ENCODE results near the gene BLOC1S3.

Gene BLOC1S3

DNA sequence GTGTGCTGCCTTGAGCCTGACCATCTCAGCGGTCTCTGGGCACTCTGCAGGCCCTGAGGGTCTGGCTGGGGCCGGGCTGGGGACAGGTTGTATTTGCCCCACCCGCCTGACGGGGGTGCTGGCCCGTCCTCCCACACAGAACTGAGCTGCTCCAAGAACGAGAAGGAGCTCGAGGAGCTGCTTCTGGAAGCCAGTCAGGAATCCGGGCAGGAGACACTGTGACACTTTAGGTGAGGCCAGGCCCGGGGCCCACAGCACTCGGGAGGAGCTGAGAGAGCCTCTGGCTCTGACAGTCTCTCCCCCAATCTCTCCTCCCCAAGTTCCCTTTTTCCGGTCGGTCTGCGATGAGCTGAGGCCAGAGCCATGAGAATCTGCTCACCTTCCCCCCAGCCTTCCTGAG, 32.3 kb upstream of the BLOC1S3 start:
- no peak for DNase-seq (ENCODE audit: low spot score)

DNA sequence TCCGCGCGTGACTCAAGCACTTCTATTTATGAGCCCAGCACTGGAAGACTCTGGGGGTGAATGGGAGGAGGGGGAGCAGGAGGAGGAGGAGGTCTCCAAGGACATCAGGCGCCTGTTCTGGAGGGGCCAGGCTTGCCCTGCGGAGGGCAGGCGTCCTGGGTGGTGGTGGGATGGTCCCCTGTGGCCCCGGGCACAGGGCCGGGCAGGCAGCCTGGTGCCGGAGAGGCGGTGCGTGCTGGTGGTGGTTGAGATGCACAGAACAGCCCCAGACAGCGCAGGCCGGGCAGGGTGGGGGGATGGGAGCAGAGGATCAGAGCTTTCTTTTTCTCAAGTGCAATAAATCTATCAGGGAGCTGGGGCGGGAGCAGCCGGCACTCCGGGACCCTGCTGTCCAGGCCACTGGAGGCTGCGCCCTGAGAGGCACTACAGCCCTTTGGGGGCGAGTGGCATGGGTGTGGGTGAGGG, 31.8 kb upstream of the BLOC1S3 start:
- DNase-seq (ENCODE audit: low spot score): no peak

DNA sequence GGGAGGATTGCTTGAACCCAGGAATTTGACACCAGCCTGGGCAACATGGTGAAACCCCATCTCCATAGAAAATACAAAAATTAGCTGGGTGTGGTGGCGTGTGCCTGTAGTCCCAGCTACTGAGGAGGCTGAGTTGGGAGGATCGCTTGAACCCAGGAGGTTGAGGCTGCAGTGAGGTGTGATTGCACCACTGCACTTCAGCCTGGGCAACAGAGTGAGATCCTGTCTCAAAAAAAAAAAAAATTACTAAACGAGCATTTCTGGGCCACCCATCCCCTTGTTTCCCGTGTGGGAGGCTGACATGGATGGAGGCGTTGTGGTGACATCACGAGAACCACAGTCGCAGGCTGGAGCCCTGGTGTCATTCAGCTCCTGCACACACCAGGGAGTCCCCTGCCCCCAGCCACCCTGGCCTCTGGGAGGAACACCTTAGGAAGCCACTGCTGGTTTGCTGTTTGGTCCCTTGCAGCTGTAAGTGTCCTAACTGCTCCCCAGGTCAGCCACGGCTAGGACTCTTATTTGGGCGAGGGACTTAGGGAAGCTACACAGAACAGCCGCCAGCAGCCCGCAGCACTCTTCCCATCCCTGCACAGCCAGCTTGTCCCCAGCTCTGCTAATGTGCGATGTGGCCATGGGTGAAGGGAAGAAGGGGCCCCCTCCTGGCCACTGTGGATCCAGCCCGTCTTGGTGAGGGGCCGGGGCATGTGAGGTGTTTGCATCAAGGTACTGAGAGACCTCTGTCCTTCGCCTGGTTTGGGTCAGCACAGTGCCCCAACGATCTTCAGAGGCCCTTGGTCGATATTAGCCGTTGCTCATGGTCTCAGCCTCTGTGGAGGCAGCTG, 30.5 kb upstream of the BLOC1S3 start:
- no peak for DNase-seq (ENCODE audit: low spot score)

DNA sequence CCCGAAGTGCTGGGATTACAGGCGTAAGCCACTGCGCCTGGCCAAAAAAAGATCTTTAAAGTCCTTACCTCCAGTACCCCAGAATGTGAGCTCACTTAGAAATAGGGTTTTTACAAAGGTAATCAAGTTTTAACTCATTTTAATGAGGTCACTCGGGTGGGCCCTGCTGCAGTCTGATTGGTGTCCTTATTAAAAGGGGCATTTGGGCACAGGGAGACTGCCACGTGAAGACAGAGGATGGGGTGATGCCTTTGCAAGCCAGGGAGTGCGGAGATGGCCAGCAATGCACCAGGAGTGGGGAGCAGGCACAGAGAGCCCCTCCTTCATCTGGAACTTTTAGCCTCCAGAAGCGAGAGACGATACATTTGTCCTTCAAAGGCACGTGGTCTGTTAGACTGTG, 29.5 kb upstream of the BLOC1S3 start:
- DNase-seq (ENCODE audit: low spot score): no peak

DNA sequence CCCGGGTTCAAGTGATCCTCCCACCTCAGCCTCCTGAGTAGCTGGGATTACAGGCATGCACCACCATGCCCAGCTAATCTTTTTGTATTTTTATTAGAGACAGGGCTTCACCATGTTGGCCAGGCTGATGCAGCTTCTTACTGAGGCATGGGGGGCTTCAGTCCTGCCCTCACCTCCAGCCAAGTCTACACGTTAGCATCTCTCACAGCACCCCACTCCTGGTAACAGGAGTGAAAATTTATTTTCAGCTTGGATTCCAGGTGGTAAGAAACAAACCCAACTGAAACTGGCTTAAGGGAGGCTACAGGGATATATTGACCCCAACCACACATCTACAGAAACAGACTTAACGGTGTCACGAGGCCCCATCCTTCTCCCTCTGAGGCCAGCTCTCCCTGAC, 28.4 kb upstream of the BLOC1S3 start:
- DNase-seq (ENCODE audit: low spot score): no peak

DNA sequence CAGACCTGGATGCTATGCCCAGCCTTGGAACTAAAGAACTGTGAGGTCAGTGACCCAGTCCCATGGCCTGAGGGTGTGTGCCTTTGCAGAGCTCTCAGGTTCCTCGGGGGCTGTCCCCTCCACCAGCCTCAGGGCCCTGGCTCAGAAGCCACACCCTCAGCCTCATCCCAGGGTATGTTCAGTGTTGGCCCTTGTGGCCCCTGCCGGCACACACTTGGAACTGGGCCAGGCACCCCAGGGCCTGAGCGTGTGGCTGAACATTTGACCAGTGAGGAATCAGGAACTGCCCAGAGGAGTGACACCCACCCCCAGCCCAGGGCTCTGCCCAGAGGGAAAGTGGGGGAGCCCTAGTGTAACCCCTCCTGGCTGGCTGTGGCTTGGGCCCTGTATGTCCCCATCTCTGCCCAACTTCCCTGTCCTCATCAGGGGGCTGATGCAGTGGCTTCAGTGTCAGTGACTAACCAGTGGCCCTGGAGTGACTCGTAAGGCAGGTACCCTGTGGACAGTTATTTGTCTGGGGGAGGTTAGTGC, 27.8 kb upstream of the BLOC1S3 start:
- no peak for DNase-seq (ENCODE audit: low spot score)

DNA sequence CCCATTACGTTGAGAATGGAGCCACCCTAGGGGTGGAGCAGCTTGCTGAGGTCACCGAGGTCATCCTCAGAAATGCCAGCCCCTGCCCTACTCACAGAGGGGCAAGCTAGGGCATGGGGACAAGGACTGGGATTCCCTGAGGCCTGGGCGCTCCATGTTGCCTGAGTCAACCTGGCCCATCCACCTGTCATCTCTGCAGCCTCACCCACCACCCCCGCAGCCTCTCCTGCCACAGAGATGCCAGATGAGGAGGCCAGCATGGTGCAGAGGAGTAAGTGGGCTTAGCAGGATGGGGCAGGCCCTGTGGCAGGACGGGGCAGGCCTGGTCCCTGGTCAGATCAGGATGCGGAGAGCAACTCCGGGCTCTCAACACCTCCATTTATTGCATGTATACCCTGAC, 27.3 kb upstream of the BLOC1S3 start:
- no peak for DNase-seq (ENCODE audit: low spot score)

DNA sequence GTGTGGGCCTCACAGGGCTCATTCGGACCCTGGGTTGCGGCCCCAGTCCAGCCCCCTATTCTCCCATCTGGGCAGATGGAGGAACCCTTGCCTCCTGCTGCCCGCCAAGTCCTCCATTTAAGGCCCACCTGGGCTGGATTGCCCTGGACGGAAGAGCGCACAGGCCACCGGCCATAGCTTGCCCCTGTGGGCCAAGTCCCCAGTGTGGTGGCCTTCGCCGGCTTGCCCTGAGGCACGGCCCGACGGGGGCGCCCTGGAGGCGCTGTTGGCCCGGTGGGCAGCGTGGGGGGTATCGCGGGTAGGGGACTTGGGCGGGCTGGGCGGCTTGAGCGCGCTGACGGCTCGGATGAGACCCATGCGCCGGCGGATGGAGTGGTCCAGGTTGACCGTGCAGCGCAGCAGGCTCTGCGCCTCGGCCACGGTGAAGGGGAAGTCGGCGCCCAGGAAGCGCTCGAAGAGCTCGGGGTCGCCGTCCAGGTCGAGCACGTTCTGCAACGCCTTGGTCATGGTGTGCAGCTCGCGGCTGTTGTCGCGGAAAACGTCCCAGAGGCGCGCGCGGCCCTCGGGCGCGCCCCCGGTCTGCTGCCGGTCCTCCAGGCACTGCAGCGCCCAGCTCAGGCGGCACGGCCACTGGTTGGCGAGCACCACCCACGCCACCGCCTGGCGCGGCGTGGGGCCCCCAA, 26.6 kb upstream of the BLOC1S3 start:
- no peak for DNase-seq (ENCODE audit: low spot score)

DNA sequence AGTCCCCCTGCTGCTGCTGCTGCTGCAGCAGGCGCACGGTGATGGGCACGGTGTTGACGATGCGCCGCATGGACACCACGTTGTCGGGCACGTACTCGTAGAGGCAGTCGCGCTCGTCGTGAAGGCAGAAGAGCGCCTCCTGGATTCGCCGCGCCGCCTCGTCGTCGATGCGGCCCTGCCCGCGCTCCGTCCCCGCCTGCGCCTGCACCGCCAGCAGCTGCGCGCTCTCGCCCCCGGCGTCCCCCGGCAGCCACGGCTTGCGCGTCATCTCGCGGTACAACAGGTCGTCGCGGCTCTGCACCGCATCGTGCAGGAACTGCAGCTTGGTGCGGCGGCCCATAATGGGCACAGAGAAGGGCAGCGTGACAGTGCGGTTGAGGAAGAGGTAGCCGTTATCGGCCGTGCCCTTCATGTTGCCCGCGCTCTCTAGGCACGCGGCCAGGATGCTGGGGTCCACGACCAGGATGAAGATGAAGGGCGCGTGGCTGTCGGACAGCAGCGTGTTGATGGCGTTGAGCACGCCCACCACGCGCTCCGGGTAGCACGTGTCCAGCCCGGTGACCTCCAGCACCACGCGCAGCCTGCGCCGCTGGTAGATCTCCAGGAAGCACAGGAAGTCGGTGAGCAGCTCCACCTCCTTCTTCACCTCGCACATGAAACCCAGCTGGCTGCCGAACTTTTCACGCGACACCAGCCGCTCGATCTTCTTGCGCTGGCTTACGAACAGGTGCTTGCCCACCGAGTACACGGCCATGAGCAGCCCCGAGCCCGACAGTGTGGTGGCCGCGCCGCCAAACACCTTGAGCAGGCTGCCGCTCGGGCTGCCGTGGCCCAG, 25.9 kb upstream of the BLOC1S3 start:
- DNase-seq (ENCODE audit: low spot score): peak; percentile 40

DNA sequence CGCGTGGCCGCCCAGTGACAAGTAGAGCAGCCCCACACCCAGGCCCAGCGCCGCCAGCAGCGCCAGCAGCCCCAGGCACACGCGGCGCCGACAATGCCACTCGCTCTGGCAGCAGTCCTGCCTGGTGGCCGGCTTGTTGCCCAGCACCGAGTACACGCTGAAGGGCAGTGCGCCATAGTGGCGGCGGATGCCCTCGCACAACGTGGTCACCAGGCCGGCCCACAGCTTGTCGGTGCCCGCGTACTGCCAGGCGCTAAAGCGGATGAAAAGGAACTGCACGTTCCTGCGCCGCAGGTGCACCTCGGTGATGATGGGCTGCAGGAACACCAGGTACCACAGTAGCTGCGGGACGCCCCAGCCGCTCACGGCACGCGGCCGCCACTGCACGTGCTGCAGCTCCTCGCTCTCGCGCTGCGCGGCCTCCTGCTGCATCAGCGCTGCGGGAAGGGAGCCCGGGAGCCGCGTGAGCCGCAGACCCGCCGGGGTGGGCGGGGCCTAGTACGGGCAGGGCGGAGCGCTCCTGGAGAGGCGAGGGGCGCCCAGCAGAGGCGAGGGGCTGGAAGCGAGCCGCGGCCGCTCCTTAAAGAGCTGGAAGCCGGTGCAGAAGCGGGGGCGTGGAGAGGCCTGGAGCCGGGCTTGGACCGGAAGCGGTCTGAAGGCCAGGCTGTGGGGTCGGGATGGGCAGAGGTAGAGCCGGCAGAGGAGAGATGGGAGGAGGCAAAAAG, 25.1 kb upstream of the BLOC1S3 start:
- DNase-seq (ENCODE audit: low spot score): peak; percentile 13

DNA sequence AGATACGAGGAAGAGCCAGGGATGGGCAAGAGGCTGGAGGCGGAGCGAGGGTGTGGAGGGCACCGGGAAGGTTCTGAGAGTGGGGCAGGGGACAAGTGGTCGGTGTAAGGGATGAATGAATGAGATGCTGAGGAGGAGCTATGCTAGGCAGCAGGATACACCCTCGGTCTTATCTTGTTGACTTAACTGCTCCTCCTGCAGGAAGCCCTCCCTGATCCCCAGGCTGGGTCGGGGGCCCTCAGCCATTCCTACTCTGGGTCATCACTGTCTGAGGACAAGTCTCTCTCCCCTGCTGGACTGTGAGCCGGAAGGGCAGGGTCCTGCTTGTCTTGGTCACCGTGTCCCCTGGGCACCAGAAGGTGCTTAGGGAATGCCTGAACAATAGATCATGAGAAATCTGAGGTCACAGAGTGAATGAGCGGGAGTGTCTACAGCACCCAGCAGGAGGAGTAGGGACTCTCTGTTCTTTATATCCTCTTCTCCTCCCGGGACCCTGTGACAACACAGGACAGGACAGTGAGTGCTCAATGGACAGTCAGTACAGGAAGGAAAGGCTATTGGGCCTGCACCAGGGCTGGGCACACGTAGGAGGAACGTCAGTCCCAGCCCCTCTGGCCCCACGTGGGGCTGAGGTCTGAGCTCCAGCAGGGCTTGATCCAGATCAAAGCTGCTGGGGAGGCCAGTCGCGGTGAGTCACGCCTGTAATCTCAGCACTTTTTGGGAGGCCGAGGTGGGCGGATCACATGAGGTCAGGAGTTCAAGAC, 24.3 kb upstream of the BLOC1S3 start:
- DNase-seq (ENCODE audit: low spot score): no peak

DNA sequence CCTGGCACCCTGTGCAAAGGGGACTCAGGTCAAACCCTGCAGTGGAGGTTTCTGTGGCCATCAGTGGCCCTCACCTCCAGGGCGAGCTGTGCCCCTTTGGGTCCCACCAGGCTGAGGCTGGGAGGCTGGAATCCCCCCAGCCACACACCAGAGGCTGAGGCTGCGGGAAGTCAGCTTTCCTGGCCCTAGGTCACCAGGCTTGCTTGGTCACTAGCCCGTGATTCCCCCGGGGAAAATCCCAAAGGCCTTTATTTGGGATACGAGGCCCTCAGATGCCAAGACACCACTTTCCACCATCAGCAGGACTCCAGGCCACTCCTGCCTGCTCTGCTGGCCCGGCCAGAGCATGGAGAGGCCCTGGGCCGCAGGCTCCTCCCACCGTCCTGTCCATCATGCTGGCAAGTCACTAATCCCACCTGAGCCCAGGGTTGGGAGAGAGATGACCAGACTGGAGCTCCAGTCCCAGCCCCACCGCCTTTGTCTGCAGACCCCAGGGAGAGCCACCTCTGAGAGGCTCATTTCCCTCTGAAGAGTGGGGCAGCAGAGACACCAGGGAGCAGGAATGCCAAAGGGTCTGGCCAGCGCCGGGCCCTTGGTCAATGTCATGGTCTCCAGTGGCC, 22.5 kb upstream of the BLOC1S3 start:
- DNase-seq (ENCODE audit: low spot score): no peak

DNA sequence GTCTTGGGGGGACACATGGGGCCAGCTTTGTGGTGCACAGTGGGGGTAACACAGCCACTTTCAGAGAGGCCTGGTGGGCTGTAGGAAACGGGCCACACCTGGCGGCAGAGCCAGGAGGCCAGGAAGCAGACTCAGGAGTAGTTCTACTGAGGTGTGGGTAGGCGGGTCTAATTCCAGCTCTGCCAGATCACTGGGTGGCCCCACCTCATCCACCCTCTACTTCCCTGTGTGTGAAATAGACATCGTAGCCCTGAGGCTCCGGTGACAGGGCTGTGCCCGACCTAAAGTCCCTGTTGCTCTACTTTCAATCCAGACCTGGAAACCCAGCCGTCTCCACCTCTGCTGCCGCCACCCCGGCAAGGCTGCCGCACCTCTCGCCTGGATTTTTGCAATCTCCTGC, 21.8 kb upstream of the BLOC1S3 start:
- DNase-seq (ENCODE audit: low spot score): no peak

DNA sequence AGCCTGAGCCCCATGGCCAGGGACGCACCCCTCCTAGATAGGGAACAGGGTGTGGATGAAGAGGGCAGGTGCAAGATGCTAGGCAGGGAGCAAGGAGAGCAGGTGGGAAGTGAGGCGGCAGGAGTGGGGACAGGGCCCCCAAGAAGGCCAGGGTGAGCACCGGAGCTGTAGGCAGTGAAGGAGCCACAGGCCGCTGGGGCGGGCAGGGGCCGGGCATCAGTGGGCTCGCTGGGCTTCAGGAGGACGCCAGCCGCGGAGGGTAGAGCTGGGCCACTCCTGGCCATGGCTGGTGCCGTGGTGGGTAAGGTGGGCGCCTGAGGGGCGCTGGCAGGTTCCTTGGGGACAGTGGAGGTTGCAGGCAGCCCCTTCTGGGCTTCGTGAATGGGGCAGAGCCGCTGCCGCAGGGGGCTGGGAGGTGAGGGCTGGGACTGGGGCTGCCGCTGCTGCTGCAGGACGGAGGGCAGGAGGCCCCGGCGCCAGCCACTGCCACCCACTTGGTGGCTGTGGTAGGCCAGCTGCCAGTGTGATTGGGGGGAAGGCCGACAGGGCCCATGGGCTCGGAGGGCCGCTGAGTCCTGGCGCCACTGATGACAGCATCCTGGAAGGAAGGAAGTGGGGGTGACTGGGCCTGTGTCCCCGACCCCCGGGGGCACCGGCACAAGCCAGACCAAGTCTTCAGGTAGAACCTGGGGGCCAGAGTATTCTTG, 19.9 kb upstream of the BLOC1S3 start:
- no peak for DNase-seq (ENCODE audit: low spot score)

DNA sequence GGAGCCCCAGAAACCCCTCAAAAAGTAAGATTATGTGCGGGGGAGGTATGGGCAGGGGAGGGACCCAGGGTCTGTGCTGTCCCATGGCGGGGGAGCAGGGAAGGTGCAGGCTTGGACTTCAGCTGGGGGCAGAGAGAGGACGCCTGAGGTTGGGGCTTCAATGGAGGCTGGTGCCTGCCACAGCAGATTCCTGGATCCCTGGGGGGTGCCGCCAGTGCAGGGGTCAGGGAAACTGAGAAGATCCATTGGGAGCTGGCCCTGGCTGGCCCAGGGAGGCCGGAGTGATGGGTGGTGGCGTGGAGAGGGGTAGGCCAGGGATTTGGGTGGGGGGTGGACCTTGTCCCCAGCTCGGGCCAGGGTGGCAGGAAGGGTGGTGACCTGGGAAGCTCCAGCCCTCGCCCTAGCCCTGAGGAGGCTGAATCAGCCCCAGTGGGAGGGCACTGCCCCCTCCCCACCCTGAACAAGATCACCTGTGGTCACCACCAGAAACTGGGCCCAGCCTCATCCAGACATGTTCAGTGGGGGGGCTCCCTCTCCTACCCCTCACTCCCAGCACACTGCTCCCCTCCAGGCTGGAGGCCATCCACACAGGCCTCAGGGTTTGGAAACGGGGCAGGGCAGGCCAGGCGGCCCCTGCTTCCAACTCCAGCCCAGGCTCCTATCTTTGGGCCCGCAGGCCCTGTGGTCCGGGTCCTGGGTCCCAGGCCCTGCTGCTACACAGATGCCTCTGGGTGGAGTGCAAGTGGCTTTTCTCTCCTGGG, 19.2 kb upstream of the BLOC1S3 start:
- DNase-seq (ENCODE audit: low spot score): no peak

DNA sequence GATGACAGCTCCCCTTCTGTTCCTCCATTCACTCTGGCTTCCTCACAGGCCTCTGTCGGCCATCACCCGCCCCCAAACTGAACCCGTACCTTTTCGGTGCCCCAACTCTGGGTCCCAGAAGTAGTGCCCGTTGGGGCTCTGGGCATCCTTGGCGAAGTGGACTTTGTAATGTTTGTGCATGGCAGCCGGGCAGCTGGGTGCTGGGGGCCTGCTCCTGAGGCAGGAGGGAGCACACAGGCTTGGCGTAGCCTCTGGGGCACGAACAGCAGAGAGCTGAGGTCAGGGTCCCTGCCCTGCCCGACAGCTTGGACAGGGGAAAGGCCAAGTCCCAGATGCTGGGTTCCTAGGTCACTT, 18.6 kb upstream of the BLOC1S3 start:
- no peak for DNase-seq (ENCODE audit: low spot score)

DNA sequence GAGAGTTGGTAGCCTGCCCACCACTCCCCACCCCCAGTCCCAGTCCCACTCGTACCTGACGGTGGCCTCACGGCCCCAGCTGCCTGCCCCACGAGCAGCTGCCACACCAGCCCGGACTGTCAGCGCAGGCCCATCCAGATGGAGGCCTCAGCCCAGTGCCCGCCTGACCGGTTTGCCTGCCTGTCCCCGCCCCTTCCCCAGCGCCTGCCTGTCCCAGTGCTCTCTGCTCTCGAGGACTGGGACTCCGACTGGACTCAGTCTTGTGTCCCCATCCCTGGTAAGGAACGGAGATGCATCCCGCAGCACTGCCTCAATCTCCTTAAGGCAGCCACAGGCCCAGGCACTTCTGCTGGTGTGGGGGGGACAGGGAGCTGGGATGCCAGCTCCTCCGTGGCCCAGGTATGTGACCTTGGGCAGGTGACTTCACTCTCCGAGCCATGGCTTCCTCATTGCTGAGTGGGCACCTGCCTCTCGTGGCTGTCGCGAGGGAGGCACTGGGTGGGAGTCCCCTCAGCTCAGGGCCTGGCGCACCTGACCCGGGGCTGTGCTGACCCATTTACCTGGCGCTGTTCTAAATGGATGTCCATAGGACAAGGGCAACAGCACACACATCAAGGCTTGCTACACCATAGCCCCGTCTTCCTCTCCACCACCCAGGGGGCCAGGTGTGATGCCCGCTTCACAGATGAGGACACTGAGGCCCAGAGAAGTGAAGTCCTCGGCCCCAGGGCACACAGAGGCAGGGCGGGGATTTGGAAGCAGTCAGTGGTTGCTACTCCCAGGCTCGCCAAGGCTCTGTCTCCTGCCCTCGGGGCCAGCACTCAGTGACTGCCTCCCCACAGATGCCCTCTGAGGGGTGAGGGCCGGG, 17.5 kb upstream of the BLOC1S3 start, which contains the start of gene NKPD1:
Gene NKPD1, minus strand, starts transcription at position 113 of the 868 bp plus-strand sequence. CDS start 832 bp downstream, outside the sequence.
- DNase-seq (ENCODE audit: low spot score): no peak
